HTERT RPE-1 (cell line): Measurements from ENCODE around the gene SLC22A9.
"Not testable (repeated sequence)": the region's sequence is repeated elsewhere in the genome, so short reads cannot be mapped to it uniquely, and the experiment has no call there.

Source experiments
- in situ Hi-C: fragments of 300-500 bp; cut with MboI; formaldehyde crosslinking; loops from 4 replicates; pipeline ENCODE4 v1.14.3; 2020; ENCODE audit warnings: low sequenced_read_pairs

SLC22A9 gene

DNA sequence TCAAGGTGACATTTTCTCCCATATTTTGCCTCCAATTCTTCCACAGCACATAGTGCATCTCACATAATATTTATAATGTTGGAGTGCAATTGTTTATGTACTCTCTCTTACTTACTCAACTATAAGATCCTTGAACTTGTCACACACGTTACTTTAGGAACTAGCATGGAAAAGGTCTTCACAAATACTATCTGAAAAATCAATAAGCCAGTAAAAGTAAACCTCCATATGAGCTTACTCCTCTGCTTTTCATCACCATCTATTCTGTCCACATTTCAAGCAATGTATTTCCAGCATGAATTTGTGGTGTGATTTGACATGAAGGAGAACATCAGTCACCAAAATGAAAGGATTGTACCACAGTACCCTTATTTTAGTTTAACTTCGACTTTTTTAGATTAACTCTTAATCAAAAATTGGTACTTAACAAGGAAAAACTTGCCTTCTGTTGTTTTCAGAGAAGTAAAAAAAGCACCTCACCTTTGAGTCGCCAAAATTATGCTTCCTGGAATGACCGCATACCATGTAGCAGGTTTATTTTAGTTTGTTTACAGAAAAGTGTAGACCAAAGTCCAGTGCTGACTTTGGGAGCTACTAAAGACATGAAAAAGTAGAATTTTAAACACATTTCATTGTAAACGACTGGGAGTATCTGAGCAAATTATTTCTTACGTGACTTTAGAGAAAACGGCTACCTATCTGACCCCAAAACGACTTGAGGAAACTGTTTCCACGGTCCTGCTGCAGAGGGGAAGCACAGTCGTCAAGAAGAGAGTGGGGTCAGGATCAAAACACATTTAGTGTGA lies at the start of gene SLC22A9:
TSS of gene SLC22A9 (plus strand) at position 621 of the 806 bp plus-strand sequence. CDS start 272 bp downstream, outside the sequence.
- in situ Hi-C loops: no loop called here

DNA sequence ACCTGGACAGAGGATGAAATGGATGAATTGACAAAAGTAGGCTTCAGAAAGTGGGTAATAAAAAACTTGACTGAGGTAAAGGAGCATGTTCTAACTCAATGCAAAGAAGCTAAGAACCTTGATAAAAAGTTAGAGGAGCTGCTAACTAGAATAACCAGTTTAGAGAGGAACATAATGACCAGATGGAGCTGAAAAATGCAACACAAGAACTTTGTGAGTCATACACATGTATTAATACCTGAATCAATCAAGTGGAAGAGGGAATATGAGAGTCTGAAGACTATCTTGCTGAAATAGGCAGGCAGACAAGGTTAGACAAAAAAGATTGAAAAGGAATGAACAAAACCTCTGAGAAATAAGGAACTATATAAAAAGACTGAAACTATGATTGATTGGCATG lies 47.9 kb upstream of the SLC22A9 start:
- in situ Hi-C loops: no loop called here

DNA sequence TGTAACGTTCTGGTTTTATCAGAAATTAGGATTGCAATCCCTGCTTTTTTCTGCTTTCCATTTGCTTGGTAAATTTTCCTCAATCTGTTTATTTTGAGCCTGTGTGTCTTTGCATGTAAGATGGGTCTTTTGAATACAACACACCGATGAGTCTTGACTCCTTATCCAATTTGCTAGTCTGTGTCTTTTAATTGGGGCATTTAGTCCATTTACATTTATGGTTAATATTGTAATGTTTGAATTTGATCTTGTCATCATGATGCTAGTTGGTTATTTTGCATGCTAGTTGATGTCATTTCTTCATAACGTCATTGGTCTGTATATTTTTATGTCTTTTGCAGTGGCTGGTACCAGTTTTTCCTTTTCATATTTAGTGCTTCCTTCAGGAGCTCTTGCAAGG lies 34.5 kb upstream of the SLC22A9 start:
- in situ Hi-C loops: not testable (repeated sequence)

DNA sequence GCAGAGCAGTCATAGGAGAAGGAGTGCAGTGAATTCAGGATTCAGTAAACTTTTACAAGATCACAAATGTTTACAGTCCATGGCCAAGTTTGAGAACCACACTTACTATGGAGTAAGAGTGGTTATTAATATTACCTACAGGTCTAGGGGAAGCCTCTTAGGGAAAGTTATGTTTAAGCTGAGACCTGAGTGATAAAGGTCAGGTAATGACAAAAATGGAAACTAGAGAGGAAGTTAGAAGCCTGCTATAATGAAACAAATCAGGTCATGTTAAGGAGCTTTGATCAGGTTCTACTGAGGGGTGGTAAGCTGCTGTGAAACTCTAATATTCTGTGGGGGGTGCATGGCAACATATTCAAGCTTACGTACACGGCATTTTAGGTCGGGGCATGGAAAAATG lies 32.5 kb upstream of the SLC22A9 start:
- in situ Hi-C loops: no loop called here

DNA sequence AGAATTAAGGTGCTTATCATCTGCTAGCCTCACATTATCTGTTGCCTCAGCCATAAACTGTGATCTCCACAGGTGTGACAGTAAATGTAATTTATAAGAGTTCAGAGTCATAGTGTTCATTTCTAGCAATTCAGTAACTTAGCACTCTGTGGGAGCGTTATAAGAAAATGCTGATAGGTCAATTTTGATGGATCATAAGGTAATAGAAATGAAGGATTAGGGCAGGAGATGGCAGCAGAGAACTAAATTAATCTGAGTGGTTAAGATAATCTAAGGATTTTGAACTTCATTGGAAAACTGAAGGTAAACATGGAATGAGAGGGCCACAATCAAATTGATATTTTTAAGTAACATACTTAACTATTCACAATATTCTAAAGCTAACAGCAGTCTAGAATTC lies 26.5 kb upstream of the SLC22A9 start:
- in situ Hi-C loops: no loop called here

DNA sequence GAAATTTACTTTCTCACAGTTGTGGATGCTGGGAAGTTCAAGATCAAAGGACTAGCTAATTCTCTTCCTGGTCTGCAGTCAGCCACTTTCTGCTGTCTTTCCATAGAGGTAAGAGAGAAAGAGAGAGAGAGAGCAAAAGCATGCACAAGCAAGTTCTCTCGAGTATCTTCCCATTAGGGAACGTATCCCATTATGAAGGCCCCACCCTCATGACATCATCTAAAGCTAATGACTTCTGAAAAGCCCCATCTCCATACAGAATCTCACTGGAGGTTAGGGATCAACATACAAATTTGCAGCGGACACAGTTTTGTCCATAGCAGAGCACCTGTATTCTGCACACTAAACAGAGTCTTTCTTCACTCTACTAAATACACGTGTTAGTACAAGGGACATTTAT lies 17.4 kb upstream of the SLC22A9 start:
- in situ Hi-C loops: no loop called here

DNA sequence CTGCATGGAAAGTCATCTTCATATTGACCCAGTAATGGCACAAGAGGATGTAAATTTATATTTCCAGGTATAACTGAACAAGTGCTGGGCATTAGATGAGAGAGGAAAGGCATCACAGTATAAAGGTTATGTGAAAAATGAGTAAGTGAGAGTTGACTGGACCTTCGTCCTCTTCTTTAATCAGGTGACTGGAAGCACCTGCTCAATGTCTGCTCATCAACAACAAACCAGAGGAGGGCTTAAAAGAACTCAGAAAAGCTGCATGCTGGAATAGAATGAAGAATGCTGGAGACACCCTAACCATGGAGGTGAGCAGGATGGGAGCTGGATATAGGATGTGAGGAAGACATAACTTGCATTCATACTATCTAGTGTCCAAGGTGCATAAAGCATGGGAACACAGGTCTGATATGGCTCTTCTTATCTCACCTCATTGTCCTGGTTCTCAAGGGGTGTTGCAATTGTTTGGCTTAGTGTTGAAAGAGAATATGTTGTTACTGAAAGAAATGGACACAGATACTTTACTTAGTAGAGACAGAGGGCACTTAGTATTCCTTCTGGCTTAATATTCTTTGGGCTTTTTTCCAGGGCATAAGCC lies 7.3 kb upstream of the SLC22A9 start:
- in situ Hi-C loops: no loop called here

DNA sequence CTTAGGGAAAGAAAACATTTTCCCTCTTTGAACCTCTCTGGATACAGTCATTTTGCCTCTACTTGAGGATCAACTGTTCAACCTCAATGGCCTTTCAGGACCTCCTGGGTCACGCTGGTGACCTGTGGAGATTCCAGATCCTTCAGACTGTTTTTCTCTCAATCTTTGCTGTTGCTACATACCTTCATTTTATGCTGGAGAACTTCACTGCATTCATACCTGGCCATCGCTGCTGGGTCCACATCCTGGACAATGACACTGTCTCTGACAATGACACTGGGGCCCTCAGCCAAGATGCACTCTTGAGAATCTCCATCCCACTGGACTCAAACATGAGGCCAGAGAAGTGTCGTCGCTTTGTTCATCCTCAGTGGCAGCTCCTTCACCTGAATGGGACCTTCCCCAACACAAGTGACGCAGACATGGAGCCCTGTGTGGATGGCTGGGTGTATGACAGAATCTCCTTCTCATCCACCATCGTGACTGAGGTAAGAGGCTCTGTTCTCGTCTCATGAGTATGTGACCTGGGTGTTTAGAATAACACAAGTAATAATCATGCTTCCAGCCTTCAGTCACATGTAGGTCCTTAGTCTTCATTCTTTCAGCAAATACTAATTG lies 495 bp downstream of the SLC22A9 start:
- in situ Hi-C loops: no loop called here

DNA sequence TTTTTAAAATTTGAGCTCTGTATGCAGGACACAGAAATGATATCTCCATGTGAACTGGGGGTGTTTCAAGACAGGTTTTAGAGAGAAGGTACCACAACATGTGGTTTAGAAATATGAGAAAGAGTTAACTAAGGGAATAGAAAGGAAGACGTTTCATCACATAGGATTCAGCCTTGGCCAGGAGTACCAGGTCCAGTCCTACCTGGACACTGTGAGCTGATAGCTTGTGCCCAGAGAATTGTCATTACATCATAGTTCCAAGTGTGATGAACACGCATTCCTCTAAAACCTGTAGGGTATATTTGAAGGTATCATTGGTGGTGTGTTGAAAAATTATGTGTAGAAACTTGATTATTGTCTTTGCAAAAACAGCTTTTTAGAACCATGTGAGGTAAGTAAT lies 1.8 kb downstream of the SLC22A9 start:
- in situ Hi-C loops: no loop called here

DNA sequence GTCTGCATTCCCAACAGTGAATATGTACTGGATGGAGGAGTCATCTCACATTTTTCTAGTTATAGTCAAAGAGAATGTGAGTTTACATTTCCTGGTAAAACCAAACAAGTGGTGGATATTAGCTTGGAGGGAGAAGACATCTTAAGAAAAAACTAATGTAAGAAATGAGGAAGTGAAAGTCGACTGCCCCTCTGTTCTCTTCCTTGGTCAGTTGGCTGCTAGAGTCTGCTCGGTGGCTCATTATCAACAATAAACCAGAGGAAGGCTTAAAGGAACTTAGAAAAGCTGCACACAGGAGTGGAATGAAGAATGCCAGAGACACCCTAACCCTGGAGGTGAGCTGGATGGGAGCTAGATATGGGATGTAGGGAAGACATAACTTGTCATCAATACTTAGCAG lies 5.8 kb downstream of the SLC22A9 start:
- in situ Hi-C loops: no loop called here

DNA sequence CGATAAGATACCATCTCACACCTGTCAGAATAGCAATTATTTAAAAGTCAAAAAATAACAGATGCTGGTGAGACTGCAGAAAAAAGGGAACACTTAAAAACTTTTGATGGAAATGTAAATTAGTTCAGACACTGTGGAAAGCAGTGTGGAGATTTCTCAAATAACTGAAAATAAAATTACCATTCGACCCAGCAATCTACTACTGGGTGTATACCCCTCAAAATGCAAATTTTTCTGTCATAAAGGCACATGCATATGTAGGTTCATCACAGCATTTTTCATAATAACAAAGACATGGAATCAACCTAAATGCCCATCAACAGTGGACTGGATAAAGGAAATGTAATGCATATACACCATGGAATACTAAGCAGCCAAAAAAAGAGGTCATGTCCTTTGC lies 10.5 kb downstream of the SLC22A9 start:
- in situ Hi-C loops: no loop called here

DNA sequence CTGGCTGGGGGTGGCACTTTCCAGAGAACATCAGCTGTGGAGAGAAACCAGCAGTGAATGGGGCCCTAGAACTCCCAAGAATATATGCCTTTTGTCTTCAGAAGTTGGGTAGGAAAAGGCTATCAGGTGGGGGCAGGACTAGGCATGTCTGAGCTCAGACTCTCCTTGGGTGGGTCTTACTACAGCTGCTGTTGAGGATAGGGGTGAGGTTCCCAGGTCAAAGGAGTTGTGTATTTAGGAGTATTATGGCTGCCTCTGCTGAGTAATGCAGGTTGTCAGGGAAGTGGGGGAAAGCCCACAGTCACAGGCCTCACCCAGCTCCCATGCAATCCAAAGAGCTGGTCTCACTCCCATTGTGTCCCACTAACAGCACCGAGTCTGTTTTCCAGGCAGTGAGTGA lies 26.1 kb downstream of the SLC22A9 start:
- in situ Hi-C loops: no loop called here

DNA sequence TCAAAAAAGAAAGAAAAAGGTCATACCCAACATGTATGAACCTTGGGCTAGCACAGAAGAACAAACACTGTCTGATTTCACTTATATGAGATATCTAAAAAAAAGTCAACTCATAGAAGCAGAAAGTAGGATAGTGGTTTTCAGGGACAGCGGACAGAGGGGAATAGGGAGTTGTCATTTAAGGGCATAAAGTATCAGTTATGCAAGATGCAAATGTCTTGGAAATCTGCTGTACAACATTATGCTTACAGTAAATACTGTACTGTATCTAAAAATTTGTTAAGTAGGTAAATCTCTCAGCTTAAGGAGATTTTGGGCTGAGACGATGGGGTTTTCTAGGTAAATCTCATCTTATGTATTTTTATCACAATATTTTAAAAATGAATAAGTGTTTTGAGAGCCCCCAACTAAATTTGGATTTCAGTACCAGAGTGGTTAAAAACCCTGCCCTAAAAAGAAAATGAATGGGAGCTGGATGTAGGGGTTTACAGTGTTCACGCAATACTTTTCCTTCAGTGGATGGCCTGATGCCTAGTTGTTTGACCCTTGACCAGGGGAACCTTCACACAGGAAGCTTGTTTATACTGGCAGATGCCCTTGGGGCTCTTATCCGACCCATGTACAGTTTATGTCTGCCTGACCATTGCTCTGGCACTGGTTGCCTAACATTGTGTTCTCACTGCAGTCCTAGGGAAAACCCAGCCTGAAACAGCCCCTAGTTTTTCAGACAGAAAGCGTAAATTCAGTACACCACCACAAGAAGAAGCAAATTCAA lies 34.8 kb downstream of the SLC22A9 start:
- in situ Hi-C loops: no loop called here

DNA sequence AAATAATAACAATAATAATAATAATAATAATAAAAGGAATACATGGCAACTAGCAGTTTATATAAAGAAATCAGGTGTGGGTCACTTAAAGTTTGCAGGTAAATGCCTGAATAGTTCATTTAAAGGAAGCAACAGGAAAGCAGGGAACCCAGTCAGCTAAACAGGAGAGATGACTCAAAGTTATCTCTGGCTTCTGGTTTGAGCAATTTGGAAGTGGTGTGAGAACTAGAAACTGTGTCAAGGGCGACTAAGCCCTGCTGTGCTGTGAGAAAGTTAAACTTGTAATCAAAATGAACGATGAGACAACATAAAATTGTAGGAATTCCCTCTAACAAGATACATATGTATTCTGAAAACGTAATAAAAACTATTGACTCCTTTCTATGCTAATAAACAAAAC lies 35.5 kb downstream of the SLC22A9 start:
- in situ Hi-C loops: no loop called here

DNA sequence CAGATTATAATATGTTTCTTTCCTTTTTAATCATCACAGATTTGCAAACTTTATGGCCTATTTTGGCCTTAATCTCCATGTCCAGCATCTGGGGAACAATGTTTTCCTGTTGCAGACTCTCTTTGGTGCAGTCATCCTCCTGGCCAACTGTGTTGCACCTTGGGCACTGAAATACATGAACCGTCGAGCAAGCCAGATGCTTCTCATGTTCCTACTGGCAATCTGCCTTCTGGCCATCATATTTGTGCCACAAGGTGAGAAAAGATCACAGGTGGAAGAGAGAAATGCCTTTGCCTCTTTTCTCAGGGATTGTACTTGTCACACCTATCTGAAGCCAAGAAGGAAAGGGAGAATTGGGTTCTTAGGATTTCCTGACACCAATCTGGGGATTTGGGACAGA lies 36.9 kb downstream of the SLC22A9 start:
- in situ Hi-C loops: no loop called here

DNA sequence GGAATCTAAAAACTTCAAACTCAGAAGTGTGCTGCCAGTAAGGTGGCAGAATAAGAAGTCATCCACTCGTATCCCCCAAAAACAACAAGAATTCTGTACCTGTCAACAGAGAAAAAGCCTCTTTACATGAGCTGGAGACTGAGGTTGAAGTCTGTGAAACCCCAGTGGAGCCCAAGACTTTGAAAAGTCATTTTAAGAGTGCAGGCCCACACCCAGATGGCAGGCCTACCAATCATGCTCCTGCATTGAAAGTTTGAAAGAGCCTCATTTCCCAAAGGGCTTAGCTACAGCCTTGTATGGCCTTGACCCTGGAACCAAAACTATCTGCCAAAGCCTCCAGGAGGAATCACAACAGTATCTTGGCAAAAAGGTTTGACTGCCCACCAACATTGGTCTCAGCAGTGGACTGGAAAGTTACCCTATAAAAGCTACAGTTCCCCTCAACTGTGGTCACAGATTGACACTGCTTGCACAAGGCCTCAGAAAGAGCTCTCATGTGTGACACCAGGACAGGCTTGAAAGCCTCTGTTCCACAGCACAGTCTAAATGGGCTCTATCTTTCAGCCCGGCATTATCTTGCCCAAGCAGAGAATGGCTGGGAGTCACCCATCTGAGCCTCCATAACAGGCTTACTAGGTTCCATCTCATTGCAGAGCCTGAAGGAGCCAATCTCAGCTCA lies 47.7 kb downstream of the SLC22A9 start:
- in situ Hi-C loops: no loop called here

DNA sequence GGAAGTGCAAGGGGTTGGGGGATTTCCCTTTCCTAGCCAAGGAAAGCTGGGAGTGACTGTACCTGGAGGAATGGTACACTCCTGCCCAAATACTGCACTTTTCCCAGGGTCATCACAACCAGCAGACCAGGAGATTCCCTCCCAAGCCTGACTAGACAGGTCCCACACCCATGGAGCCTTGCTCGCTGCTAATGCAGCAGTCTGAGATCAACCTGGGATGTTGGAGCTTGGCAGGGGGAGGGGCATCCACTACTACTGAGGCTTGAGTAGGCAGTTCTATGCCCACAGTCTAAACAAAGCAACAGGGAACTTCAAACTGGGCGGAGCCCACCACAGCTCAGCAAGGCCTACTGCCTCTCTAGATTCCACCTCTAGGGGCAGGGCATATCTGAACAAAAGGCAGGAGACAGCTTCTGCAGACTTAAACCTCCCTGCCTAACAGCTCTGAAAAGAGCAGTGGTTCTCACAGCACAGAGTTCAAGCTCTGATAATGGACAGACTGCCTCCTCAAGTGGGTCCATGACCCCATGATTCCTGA lies 58.5 kb downstream of the SLC22A9 start:
- in situ Hi-C loops: no loop called here

DNA sequence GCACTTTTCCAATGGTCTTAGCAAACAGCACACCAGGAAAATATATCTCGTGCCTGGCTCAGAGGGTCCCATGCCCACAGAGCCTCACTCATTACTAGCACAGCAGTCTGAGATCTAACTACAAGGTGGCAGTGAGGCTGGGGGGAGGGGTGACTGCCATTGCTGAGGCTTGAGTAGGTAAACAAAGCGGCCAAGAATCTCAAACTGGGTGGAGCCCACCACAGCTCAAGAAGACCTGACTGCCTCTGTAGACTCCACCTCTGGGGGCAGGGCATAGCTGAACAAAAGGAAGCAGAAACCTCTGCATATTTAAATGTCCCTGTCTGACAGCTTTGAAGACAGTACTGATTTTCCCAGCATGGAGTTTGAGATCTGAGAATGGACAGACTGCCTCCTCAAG lies 61.1 kb downstream of the SLC22A9 start:
- in situ Hi-C loops: not testable (repeated sequence)

DNA sequence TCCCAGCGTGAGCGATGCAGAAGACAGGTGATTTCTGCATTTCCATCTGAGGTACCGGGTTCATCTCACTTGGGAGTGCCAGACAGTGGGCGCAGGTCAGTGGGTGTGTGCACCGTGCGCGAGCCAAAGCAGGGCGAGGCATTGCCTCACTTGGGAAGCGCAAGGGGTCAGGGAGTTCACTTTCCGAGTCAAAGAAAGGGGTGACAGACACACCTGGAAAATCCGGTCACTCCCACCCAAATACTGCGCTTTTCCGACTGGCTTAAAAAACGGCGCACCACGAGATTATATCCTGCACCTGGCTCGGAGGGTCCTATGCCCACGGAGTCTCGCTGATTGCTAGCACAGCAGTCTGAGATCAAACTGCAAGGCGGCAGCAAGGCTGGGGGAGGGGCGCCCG lies 65.8 kb downstream of the SLC22A9 start:
- in situ Hi-C loops: not testable (repeated sequence)

DNA sequence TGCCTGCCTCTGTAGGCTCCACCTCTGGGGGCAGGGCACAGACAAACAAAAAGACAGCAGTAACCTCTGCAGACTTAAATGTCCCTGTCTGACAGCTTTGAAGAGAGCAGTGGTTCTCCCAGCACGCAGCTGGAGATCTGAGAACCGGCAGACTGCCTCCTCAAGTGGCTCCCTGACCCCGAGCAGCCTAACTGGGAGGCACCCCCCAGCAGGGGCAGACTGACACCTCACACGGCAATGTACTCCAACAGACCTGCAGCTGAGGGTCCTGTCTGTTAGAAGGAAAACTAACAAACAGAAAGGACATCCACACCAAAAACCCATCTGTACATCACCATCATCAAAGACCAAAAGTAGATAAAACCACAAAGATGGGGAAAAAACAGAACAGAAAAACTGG lies 66.2 kb downstream of the SLC22A9 start:
- in situ Hi-C loops: not testable (repeated sequence)

DNA sequence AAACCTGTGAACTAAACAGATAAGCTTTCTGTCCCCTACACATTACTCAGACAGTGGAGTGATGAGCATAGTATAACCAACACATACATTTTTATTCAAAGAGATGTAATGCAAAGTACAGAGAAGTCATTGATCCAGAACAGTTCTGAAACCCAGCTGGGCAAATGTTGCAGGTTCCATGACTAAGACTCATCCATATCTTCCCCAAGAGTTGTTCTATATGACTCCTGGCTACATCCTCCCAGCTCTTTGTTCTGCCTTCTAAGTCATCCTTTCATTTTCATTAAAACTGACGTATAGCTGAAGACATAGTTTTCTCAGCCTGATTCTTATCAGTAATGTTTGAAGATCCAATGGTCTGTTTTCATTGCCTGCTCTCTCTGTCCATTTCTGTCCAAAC lies 74.1 kb downstream of the SLC22A9 start:
- in situ Hi-C loops: no loop called here
